ENCODE results near the gene TMEM120B.
"Not testable (repeated sequence)": the region's sequence is repeated elsewhere in the genome, so short reads cannot be mapped to it uniquely, and the experiment has no call there.

TMEM120B gene

GRCh38 chr12:121789800-121790728 lies 77.5 kb downstream of the TMEM120B start:
- DNase-seq (ENCODE audit: low read depth in 2 of 2, low spot score in 1 of 2) = peak; percentile 85 to 92

- DNase-seq (ENCODE audit: low read depth in 2 of 2, low spot score in 1 of 2) = not testable (repeated sequence)
Measured at GRCh38 chr12:121790785-121791184, 78.2 kb downstream of the TMEM120B start.

DNA sequence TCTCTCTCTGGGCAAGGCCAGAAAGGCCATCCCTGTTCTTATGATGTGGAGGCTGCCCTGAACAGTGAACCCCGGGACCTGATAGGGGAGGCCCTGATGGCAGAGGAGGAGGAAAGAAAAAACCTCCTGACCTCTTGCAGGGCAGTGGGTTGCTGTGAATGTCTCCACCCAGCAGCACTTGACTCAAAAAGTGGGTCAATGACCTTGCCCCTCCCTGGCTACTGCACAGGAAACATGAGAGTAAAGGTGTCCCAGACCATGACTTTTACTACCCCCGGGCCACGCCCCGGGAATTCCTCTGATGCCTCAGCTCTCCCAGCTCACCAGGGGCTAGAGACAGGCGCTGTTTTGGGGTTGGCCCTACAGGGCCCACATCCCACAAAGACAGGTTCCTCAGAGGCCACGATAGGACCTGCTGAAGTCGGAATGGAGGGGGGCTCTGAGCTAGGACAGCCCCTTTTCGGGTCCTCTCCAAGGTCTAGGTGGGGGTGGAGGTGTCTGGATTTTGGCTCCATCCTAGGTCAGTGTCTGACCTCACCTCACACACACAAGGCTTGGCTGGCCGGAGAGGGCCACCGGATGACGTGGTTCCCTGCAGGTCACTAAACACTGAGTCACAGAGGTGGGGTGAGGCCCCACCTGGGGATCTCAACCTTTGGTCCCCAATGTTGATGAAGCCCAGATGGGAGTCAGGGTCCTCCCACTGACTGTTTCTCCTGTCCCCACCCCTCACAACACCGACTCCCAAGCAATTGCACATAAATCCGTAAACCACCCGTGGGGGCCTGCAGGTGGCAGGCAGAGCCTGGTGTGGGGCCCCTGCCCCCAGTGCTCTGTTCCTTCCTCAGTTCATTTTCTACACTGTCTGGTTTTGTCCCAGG lies 79.4 kb downstream of the TMEM120B start:
- no peak for DNase-seq (ENCODE audit: low read depth in 2 of 2, low spot score in 1 of 2)

- no peak for DNase-seq (ENCODE audit: low read depth in 2 of 2, low spot score in 1 of 2)
Measured at GRCh38 chr12:121792607-121793439, 80.3 kb downstream of the TMEM120B start.

DNA sequence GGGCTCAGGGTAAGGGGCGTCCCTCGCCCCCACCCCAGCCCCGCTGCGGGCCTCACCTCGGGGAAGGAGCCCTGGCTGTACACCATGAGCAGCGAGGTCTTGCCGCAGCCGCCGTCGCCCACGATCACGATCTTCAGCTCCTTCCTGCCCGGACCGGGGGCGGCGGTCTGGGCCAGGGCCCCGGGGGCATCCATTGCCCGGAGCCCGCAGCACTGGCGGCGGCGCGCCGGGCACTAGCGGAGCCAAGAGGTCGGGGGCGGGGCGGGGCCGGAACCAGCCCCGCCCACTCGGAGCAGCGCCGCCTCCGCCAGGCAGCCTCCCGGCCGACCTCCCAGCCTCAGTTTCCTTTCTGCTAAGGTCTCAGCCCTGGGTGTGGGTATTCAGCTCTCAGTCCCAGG lies 80.9 kb downstream of the TMEM120B start, which contains the start of gene RHOF:
TSS of gene RHOF (minus strand) at position 249 of the 398 bp plus-strand sequence. CDS start at position 194, 55 bp downstream.
- DNase-seq (ENCODE audit: low read depth in 2 of 2, low spot score in 1 of 2) = no peak

DNA sequence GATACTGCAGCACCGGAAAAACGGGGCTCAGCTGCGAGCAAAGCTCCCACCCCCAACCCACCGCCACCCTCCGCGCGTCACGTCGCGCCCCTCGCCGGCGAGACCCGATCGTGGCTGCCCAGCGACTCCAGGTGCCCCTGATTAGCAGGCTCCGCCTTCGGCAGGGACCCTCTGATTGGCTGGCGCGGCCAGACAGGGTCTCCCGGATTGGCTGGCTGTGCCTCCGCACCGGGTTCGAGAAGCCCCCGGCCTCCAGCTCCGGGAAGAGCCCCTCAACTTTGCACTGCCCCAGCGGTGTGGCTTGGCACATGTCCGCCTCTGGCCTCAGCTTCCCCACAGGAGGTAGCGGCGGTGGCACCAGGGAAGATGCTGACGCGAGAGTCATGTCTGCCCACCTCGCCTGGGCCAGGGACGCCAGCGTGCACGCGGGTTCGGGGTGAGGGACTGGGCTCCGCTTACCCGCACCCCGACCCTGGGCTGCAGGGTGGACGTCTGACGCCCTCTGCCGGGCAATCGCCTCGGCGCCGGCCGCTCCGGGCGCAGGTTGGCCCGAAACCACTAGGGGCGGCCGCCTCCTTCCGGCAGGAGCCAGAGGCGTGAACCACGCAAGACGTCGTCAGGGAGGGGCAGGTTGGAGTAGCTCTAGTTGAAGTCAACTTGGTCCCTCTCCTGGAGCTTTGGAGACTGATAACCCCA lies 81.4 kb downstream of the TMEM120B start:
- peak; percentile 87 to 89 for DNase-seq (ENCODE audit: low read depth in 2 of 2, low spot score in 1 of 2)

GRCh38 chr12:121794534-121795033 lies 82.0 kb downstream of the TMEM120B start:
- DNase-seq (ENCODE audit: low read depth in 2 of 2, low spot score in 1 of 2) = no peak

- peak in 1 of 2 donors; percentile 75 for DNase-seq (ENCODE audit: low read depth in 2 of 2, low spot score in 1 of 2)
Measured at GRCh38 chr12:121795034-121795968, 82.7 kb downstream of the TMEM120B start.

DNA sequence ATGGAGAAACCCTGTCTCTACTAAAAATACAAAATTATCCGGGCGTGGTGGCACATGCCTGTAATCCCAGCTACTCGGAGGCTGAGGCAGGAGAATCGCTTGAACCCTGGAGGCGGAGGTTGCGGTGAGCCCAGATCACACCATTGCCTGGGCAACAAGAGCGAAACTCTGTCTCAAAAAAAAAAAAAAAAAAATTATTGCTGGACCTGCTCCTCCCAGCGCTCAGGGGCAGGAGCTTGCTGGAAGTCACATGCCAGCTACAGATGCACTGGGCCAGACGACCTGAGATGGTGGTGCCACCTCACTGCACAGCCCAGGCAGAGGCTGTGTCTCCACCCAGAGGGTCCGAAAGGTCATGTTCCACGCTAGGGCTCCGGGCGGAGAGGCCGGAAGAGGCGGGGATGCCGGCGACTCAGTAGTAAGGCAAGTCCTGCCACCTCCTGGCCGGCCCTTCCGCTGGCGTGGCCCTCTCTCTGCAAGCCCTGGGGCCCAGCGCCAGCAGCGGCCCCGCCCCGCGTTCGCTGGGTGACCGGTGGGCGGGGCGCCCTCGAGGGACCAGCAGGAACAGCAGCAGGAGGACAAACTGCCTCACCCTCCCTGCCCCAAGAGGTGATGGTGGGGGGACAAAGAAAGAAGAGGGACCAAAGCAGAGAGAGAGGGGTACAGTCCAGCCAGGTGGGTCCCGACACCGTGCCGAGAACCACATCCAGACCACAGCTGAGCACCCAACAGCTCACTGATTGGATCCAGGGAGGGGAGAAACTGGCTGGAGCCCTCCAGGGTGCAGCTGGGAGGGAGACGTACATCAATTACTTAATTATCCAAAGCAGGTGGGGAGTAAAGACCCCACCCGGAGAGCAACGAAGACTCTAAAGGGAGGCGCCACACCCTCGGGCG lies 84.6 kb downstream of the TMEM120B start:
- no peak for DNase-seq (ENCODE audit: low read depth in 2 of 2, low spot score in 1 of 2)

DNA sequence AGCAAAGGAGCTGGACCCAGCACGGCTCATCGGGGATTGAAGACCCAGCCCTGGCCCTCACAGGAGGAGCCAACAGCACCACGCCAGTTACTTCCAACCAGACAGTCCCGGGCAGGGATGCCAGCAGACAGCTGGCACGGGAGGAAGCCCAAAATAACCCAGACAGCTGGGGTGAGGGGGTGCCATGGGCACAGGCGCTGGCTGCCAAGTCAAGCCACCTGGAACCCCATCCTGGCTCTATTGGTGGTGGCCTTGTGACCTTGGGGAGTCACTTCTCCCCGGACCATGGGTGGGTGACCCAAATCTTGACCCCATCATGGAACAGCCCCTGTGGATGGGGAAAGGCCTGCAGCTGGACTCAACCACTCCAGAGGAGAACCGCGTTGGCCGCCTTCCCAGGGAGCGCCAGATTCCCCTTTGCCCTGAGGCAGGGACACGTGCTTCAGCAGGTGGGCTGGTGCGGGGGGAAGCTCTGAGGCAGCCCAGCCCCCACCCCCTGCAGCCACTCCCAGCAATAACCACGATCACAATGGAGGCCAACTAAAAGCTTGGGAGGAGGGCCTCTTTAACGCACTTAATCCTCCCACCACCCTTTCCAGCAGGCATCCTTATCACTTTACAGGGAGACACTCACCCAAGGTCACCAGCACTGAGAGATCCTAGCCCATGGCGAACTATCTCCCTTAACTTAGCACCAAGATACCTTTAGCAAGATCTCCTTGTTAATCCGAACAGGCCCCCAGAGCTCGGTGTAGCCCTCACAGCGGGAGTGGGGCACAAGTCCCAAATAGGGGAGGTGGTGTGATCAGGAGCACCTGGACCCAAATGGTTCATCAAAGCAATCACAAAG lies 85.6 kb downstream of the TMEM120B start:
- DNase-seq (ENCODE audit: low read depth in 2 of 2, low spot score in 1 of 2) = no peak

DNA sequence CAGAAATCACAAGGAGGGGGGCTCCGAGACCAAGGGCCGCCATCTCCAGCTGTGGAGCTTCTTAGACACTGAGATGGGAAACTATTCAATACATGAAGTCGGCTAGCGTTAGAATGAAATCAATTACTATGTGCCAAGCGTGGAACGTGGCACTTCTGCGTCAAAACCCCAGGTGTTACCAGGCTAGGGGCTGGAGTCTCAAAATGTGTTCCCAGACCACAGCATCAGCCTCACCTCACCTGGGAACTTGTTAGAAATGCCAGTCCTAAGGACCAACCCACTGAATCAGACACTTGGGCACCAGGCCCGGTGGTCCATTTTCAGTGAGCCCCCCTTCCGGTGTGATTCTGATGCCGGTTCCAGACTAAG lies 86.2 kb downstream of the TMEM120B start:
- DNase-seq (ENCODE audit: low read depth in 2 of 2, low spot score in 1 of 2) = no peak

DNA sequence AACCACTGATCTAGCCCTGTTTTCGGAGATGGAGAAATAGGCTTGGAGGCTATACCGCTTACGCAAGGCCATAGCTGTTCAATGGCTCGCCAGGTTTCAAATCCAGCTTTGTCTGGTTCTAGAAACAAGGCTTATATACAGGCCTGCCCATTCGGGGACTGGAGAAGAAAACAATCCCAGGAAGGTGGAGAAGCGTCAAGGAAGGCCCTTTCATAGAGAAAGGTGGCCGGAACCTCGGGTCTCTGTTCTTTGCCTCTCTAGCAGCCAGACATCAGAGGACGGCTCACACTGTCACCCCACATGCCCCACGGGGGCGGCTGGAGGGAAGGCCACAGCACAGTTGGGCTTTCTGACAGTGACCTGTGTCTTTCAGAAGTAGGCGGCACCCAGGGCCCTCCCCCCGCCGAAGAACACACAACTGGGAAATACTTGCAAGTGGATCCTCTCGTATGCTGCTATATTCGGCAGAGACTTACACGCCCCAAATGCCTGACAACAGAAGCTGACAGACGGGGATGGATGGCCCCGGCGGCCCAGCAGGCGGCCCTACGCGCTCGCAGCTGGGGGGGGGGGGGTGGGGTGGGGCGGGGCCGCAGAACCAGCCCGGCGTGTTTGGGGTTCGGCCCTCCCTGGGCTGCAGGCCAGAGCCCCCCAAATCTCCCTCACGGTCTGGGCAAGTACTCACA lies 86.7 kb downstream of the TMEM120B start:
- no peak for DNase-seq (ENCODE audit: low read depth in 2 of 2, low spot score in 1 of 2)

DNA sequence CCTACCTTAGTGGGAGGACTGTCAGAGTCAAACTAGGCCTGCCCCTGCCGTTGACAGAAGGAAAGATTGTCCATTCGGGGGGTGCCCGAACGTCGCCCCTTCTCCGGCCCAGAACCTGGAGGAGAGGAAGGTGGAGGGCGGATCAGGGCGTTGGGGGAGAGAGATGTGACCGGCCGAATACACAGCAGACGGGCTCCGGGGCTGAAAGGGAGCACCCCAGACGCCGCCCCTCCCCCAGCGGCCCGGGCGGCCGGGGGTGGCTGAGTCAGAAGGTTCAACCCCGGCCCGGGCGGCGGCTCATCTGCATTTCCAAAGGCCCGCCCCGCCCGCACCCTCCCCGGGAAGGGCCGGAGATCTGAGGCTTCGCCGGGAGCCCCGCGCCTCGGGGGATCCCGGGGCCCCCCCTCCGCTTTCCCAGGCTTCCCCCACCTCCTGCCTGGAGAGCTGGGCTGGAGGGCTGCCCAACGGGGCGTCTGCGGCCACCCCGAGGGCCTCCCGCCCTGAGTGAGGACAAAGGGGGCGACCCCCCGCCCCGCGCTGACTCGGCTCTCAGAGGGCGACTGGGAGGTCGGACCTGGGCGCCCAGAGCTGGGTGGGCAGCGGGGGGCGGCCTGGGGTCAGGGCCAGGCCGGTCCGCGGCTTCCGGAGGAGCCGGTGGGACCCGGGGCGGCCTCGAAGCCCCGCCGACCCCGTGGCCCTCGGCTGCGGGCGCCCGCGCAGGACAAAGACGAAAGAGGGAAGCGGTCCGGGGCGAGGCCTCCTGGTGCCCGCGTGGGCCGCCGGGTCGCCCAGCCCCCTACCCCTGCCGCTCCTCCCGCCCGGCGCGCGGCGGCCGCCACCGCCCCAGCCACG lies 87.5 kb downstream of the TMEM120B start:
- DNase-seq (ENCODE audit: low read depth in 2 of 2, low spot score in 1 of 2) = peak in 1 of 2 donors; percentile 63

- DNase-seq (ENCODE audit: low read depth in 2 of 2, low spot score in 1 of 2) = peak in 1 of 2 donors; percentile 53
Measured at GRCh38 chr12:121800694-121801594, 88.4 kb downstream of the TMEM120B start.
